WERI-Rb-1 (cell line): ENCODE results near the gene SENP5.

ENCODE experiments used
- DNase-seq: peaks from one replicate; pipeline ENCODE4 v3.0.0-alpha.2; 2020
- H3K27ac ChIP-seq: fragments of 250-450 bp; sonication (Bioruptor Pico); 2 replicates; pipeline ENCODE4 v1.5.1; 2020; ENCODE audit warnings: mild to moderate bottlenecking, moderate library complexity
- H3K27me3 ChIP-seq: fragments of 250-450 bp; sonication (Bioruptor Pico); 2 replicates; pipeline ENCODE4 v1.5.1; 2021; ENCODE audit warnings: mild to moderate bottlenecking, low read depth, moderate library complexity; ENCODE audit not compliant: insufficient read depth, severe bottlenecking
- H3K36me3 ChIP-seq: fragments of 250-450 bp; sonication (Bioruptor Pico); 2 replicates; pipeline ENCODE4 v1.5.1; 2020; ENCODE audit warnings: mild to moderate bottlenecking, moderate library complexity
- H3K4me3 ChIP-seq: 2 replicates; pipeline ENCODE4 v1.5.1; 2011; ENCODE audit warnings: low read depth, mild to moderate bottlenecking, control low read depth, low read length
- H3K9me3 ChIP-seq: fragments of 250-450 bp; sonication (Bioruptor Pico); 2 replicates; pipeline ENCODE4 v1.5.1; 2021; ENCODE audit warnings: mild to moderate bottlenecking, moderate library complexity; ENCODE audit not compliant: severe bottlenecking
- TF ChIP-seq, protein P1 (sequence below): IDR thresholded peaks from 2 replicates; pipeline ENCODE4 v1.5.1; 2011; ENCODE audit warnings: low read depth, mild to moderate bottlenecking, control low read depth, inconsistent platforms, low read length

Gene SENP5

DNA sequence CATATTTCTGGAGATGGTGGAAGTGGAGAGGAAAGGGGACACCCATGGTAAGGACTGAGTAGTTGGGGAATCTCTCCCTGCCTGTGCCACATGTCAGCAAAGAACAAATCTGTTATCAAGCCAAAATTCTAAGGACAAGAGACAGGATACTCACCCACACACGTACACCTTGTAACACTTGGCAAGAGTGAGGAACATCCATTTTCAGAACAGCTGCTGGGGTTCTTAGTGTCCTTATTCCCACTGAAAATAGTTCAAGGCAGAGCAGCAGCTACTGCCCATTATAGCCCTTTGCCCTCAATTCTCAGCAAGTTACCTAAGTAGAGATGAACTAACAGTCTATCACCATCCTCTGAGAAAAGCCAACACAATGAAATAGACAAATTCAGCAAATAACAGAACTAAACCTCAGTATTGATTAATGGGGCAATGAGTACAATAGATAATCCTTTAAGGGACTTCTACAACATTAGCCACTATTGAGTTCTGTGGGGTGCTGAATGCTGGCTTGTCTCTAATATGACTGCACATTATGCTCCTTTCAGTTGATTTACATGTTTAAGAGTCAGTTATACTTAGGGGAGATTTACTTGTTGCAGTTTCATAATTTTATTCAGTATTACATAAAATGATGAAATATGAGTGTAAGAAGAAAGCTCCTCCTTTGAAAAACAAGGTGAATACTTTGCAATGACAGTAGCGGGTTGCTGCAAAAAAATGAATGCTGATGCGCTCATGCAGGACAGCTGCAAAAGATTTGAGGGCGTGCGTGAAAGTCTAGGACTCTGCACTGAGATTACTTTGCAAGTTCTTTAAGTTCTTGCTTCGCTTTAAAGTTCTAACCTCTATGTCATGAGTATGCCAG lies 22.4 kb downstream of the SENP5 start:
- DNase-seq: no peak

DNA sequence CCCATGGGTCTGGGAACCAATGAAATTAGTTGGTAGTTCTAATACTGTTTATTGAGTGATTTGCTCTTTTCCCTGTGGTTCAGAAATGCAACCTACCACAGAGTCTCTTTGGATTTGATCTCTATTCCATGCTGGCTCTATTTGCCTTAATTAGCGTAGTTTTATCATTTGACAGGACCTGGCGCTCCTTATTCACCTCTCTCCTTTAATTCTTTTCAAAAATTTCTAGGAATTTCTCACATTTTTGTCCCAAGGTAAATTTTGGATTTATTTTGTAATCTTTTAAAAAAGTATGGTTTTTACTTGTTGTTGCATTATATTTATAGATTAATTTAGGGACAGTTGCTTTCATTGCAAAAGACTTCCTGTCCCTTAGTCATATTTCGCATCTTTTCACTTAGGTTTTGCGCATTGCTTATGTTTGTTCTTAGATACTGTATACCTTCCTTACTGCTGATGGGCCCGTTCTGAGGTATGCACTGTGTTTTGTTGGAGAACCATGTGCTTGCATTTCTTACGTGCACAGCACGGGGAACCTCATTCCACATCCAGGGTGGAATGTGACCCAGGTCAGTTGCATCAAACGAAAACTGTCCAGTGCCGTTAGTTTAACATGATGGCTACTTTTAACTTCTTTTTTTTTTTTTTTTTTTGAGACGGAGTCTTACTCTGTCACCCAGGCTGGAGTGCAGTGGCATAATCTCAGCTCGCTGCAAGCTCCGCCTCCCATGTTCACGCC lies 27.0 kb downstream of the SENP5 start:
- no peaks in the 10 kb centered on the region for H3K27me3 ChIP-seq
- H3K36me3 ChIP-seq: no peaks in the 10 kb centered on the region
- TF ChIP-seq, protein P1, sequence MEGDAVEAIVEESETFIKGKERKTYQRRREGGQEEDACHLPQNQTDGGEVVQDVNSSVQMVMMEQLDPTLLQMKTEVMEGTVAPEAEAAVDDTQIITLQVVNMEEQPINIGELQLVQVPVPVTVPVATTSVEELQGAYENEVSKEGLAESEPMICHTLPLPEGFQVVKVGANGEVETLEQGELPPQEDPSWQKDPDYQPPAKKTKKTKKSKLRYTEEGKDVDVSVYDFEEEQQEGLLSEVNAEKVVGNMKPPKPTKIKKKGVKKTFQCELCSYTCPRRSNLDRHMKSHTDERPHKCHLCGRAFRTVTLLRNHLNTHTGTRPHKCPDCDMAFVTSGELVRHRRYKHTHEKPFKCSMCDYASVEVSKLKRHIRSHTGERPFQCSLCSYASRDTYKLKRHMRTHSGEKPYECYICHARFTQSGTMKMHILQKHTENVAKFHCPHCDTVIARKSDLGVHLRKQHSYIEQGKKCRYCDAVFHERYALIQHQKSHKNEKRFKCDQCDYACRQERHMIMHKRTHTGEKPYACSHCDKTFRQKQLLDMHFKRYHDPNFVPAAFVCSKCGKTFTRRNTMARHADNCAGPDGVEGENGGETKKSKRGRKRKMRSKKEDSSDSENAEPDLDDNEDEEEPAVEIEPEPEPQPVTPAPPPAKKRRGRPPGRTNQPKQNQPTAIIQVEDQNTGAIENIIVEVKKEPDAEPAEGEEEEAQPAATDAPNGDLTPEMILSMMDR: no peak
- H3K9me3 ChIP-seq: no peaks in the 10 kb centered on the region
- no peak overlapping the region for H3K27ac ChIP-seq
- DNase-seq: no peak
- H3K4me3 ChIP-seq: no peak overlapping the region

More for the DNA sequence above, 22.4 kb downstream of the SENP5 start:
- Histone ChIP-seq H3K9me3 (no peaks in the 10 kb centered on the region), H3K4me3 (no peak overlapping the region), H3K27me3 (no peaks in the 10 kb centered on the region), H3K36me3 (no peaks in the 10 kb centered on the region), H3K27ac (no peak overlapping the region)
- TF ChIP-seq, protein P1: no peak

DNA sequence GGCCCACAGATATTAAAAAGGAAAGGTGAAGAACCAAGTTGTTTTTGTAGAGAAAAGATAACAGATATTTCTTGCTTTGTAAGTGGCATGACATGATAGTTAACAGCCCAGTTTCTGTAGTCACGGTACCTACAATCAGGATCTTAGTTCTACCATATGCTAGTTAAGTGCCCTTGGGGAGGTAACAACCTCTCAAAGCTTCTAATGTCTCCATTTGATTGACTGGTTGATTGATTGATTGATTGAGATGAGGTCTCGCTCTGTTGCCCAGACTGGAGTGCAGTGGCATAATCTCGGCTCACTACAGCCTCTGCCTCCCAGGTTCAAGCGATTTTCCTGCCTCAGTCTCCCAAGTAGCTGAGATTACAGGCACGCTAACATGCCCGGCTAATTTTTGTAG lies 28.5 kb downstream of the SENP5 start:
- H3K9me3 ChIP-seq: no peaks in the 10 kb centered on the region
- no peak for DNase-seq
- H3K27me3 ChIP-seq: no peaks in the 10 kb centered on the region
- no peaks in the 10 kb centered on the region for H3K36me3 ChIP-seq
- H3K4me3 ChIP-seq: no peak overlapping the region
- TF ChIP-seq, protein P1: no peak
- peak overlapping the region; percentile 40; the same call in 1 of the 2 replicates for H3K27ac ChIP-seq

GRCh38 chr3:196901768-196902167 lies 34.0 kb downstream of the SENP5 start:
- Histone ChIP-seq H3K27ac (no peak overlapping the region), H3K4me3 (no peak overlapping the region), H3K9me3 (no peaks in the 10 kb centered on the region), H3K27me3 (no peaks in the 10 kb centered on the region), H3K36me3 (peaks cover 27% of the 10 kb centered on the region)
- TF ChIP-seq, protein P1: no peak
- DNase-seq: no peak

DNA sequence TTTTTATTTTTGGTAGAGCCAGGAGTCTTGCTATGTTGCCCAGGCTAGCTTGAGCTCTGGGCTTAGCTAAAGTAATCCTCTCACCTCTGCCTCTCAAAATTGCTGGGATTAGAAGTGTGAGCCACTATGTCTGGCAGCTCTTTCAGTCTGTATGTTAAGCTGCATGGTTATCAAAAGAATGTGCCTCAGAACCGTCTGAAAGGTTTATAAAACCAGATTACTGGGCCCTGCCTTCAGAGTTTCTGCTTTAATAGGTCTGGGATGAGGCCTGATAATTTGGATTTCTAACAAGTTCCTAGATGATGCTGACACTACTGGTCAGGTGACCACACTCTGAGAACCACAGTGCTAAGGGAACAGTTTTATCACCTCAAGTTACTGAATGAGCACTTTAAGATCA lies 34.6 kb downstream of the SENP5 start:
- DNase-seq: peak; percentile 10
- no peaks in the 10 kb centered on the region for H3K9me3 ChIP-seq
- TF ChIP-seq, protein P1: no peak
- H3K36me3 ChIP-seq: peaks cover 30% of the 10 kb centered on the region
- H3K27me3 ChIP-seq: no peaks in the 10 kb centered on the region
- H3K4me3 ChIP-seq: no peak overlapping the region
- H3K27ac ChIP-seq: no peak overlapping the region
